Activated CD4-positive, alpha-beta T cell treated with anti-CD3 and anti-CD28 coated beads, Interleukin-2, Interleukin-4, amounts not matched to agents 100 ng/mL and 50 ng/mL, durations not matched to agents 16 hours and 8 hours (primary cell): ENCODE results near the gene GMEB2.
"Not testable (repeated sequence)": the region's sequence is repeated elsewhere in the genome, so short reads cannot be mapped to it uniquely, and the experiment has no call there.

Experiments
- DNase-seq: peaks from one replicate; pipeline ENCODE4 v3.0.0-alpha.2; 2020; ENCODE audit warnings: low spot score

GMEB2 gene

DNA sequence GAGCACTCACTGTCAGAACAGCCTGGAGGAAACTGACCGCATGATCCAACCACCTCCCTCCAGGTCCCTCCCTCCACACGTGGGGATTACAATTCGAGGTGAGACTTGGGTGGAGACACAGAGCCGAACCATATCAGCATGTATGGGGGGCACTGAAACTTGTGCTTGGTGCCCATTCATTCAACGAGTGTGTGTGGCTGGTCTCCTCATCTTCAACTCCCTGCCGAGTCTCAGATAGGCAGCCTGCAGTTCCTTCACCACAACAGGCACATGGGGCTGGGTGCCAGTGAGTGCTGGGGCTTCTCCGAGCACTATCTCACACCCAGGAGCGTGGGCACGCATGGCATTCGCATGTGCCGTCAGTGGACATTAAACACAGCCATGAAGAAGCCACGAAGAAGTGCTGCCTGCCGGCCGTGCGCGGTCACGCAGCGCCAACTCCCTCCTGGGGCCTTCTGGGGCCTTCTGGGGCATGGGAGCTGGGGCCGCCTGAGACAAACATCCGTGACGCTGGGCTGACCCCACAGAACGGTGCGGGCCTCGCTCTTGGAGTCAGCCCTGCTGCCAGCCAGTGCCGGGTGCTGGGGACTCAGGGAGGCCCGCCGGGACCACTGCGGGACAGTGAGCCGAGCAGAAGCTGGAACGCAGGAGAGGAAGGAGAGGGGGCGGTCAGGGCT, 30.5 kb upstream of the GMEB2 start:
- no peak for DNase-seq

DNA sequence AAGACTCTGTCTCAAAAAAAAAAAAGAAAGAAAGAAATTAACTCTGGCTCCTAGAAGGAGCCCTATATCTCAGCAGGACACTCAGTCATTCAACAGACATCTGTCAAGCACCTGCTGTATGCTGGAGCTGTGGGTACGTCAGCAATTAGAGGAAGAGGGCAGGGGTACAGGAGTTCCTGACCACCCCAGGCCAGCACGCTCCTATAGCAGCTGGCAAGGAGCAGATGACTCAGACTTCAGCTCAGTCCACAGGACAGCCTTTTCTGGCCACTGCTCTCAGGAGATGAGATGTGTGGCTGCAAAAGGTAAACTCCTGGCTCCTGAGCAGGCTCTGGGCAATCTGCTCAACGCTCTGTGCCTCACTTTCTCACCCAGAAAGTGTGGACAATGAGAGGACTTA, 29.6 kb upstream of the GMEB2 start:
- no peak for DNase-seq

DNA sequence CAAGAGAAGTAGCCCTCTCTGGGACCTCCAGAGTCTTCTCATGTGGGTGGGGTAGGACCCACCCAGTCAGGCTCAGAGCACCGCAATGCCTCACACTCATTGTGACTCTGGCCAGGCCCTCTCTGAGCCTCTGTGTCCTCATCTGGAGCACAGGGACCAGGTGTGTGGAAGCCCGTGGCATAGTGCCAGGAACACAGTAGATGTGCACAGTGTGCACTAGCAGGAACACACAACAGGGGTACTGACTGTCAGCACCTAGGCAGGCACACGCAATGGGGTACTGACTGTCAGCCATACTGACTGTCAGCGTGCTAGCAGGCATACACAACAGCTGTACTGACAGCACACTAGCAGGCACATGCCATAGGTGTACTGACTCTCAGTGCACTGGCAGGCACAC, 28.3 kb upstream of the GMEB2 start:
- no peak for DNase-seq

DNA sequence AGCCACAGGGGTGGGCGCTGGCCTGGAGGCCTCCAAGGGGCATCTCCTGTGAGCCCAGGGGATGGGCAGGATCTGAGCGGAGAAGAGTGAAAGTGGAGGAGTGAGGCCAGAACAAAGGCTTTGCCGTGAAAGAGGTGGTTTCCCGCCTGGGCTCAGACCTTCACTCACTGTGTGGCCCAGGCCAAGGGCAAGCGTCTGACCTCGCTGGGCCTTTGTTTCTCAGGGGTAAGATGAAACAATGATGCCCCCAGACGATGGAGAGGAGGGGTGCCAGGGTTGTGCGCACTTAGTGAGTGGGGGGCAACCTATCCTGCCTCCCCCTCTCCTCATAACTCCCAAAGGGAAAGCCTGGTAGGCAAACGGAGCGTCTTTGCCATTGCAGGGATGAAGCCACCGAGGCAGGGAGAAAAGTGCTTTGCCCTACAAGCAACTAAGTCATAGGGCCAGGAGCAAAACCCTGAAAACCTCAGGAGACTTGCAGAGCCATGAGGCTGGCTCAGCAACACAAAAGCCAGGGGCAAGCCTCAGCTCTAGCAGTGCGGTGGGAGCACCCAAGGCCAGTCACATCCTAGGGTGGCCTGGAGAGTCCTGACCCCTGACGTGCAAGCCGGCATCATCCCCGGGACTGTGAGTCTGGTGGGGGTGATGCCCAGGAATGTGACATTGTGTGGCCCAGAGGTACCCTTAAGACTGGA, 27.2 kb upstream of the GMEB2 start:
- DNase-seq, result no peak

DNA sequence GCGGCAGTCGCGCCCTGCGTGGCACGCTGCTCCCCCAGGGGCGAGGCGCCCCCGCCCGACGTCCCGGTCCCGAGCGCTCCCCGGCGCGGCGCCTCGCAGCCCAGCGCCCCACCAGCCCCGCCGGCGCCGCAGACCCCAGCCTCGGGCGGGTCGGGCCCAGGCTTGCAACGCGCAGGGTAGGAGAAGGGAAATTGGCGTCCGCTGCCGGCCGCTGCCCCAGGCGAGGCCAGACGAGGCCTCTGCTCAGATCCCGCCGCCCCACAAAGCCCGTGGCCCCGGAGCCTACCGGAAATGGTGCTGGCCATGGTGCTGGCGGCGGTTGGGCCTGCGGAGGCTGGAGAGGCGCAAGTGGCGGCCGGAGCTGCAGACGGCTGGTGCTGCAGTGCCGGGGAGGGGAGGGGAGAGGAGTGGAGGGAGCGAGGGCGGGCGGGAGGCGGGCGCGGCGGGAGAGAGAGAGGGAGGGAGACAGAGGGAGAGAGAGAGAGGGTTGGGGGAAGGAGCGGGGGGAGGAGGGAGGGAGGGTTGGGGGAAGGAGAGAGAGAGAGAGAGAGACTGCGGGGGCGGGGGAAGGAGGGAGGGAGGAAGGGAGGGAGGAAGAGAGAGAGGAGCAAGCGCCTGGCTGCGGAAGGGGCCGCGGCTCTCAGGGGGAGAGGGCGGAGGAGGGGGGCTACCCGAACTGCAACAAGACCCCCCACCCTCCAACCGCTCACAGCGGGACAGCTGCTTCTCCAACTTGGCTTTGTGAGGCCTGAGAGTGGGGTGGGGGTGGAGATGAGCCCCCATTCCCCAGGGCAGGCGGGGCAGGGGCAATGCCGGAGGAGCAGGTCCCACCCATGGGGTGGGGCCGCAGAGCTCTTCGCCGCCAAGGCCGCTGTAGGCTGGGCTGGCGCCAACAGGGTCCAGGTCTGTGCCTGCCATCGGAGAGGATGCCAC, 26.4 kb upstream of the GMEB2 start, which contains the start of gene STMN3:
STMN3 (minus strand) TSS at position 384 of the 933 bp plus-strand sequence; CDS start at position 305, 79 bp downstream.
- peak; percentile 47 for DNase-seq

DNA sequence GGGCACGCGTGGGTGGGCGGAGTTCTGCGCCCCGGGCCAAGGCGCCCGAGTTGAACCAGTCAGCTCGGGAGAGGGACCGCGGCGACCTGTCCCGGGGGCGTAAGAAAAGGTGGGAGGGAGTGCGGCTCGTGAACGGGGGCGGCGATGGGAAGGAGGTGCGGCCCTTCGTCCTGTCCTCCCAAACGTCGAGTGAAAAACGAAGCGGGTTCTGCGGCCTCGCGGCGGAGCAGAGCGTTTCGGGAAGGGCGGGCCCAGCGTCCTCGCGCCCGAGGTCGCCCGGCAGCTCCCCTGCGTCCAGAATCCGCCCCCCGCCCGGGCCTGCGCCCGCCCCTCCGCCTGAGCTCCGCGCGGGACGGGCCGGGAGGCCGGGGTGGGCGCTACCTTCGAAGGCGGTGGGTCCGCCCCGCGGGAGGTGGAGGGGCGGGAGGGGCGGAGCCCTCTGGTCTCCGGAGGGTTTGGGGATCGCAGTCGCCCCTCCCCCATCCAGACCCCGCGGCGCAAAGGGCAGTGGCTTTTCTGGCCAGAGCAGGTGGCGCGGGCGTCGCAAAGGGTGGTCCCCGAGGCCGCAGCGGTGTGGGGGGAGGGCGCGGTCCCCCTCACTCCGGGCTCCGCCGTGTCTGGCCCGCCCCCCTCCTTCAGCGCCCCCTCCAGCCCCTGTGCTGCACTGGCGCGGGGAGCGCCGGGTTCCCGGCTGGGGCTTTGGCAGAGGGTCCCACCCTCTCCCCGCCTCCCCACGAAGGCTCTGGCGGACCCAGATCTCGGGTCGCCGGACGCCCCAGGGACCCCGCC, 25.5 kb upstream of the GMEB2 start:
- DNase-seq, result no peak

DNA sequence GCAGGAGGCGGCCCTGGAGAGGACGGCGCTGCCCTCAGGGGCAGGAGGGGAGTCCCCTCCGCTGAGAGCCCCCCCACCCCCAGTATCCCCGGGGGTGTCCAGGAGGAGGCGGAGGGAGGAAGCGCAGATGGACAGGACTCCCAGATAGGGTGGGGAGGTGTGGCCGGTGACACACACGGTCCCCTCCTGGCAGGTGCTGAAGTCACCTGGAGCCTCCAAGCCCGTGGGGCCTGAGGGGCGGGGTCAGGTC, 25.0 kb upstream of the GMEB2 start:
- no peak for DNase-seq

DNA sequence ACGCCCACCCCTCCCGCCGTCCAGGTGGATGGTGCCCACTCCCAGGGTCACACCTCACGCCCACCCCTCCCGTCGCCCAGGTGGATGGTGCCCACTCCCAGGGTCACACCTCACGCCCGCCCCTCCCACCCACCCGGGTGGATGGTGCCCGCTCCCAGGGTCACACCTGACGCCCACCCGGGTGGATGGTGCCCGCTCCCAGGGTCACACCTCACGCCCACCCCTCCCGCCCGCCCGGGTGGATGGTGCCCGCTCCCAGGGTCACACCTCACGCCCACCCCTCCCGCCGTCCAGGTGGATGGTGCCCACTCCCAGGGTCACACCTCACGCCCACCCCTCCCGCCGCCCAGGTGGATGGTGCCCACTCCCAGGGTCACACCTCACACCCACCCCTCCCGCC, 23.6 kb upstream of the GMEB2 start:
- not testable (repeated sequence) for DNase-seq

DNA sequence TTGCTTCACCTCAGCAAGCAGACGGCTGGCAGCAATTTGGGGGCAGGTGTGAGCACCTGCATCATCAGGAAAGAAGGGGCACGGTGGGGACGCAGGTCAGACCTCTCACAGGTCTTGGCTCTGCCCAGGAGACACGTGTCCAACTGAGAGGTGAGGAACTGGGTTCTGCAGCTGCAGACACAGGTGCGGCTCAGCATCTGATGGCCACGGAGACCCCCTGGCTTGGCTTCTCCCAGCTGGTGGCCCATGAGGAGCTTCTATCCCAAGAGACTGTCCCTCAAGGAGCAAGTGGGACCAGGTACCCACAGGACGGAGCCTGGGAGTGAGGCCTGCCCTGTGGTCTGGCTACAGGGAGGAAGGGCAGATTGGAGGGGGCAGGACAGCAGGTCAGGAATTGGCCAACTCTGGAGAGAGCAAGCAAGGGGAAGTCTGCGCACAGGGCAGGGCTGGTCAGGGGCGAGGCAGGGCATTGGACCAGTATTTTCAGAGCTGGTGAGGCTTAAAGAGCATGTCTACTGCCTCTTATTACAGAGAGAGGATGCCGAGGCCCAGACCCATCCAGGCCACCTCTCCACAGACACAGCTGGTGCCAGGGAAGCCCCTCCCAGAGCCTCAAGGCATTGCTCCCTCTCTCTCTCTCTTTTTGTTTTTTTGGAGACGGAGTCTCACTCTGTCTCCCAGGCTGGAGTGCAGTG, 22.1 kb upstream of the GMEB2 start:
- no peak for DNase-seq

DNA sequence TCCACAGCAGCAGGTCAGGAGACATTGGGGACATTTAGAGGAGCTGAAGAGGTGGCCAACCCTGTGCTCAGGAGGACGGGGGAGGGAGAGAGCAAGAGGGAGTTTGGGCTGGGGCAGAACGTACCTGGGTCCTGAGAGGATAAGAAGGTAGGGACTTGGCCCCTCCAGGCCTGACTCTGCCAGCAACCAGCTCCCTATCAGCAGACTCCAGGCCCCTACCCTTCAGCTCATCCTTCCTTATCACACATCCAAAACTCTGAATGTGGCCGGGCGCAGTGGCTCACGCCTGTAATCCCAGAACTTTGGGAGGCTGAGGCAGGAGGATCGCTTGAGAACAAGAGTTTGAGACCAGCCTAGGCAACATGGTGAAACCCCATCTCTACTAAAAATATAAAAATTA, 21.3 kb upstream of the GMEB2 start:
- no peak for DNase-seq

DNA sequence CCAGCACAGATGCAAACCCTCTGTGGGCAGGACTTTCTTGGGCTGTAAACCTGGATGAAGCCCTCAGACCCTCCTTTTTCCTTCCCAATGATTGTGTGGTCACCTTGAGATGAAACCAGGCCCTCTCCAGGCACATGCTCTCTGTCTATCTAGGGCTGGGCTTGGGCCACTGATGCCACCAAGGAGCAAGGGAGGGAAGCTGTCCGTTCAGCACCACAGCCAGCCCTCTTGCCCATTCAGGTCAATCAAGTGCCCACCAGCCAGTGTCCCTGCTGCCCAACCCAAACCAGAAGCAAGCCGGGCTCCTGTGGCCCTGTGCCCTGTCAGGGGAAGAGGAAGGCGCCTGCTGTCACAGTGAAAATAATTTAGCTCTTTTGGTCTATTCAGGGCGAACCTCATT, 18.3 kb upstream of the GMEB2 start:
- DNase-seq, result no peak

DNA sequence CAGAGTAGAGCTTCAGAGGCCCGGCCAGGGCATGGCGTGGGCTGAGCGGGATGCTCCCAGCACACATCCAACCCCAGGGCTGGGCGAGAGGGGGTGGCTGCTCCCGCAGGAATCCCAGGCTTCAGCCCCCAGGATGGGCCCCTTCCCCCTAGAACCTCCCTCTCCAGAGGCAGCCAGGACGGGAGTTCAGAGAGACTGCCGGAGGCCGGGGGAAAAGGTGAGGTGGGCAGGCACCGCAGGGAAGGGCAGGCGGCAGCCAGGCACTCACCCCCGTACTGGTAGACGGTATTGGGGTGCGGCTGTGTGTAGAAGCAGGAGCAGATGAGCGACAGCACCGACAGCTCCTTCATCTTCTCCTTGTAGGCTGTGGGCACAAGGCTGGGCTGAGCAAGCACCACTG, 17.0 kb upstream of the GMEB2 start:
- no peak for DNase-seq

DNA sequence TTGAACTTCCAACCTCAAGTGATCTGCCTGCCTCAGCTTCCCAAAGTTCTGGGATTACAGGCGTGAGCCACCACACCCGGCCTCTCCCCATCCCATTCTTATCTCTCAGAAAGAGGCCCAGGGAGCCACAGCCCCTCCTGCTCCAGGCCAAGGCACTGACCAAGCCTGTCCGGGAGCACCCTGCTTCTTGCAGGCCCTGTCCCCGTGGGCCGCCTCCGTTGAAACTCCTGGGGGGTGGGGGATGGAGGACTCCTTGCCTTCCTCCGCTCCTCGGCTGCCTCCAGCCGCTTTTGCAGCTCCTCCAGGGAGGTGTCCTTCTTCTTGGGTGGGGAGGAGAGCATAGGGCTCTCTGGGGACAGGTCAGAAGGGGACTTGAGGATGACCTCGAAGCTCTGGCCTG, 16.6 kb upstream of the GMEB2 start:
- no peak for DNase-seq

DNA sequence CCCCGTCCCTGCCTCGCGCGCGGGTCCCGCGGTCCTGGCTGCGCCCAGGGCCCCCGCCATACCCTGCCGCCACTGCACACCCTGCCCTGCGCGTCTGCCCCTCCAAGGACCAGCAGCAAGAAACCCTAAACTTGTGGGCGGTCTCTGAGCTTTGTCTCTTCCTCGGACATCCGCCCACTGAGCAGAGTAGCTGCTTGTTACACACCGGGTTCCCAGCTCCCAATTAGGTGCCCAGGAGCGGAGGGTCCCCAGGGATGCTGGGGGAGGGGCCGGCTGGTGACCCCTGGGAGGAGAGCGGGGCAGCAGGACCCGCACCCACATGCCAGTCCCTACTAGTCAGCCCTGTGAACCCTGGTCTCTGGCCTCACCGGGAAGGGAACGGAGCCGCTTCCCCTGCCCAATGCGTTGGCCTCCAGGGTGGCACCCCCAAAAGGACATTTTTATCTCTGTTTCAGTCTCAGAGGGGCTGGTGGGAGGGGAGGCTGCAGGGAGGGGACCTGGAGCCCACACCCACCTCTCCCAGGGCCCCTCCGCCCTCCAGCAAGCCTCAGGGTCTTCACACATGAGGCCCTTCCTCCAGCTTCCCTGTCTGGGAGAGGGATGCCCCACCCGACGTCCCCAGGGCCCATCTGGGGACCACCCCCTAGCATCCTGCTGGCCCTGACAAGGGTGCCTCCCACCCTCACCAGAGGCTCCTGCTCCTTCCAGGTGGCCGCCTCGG, 15.8 kb upstream of the GMEB2 start:
- no peak for DNase-seq

DNA sequence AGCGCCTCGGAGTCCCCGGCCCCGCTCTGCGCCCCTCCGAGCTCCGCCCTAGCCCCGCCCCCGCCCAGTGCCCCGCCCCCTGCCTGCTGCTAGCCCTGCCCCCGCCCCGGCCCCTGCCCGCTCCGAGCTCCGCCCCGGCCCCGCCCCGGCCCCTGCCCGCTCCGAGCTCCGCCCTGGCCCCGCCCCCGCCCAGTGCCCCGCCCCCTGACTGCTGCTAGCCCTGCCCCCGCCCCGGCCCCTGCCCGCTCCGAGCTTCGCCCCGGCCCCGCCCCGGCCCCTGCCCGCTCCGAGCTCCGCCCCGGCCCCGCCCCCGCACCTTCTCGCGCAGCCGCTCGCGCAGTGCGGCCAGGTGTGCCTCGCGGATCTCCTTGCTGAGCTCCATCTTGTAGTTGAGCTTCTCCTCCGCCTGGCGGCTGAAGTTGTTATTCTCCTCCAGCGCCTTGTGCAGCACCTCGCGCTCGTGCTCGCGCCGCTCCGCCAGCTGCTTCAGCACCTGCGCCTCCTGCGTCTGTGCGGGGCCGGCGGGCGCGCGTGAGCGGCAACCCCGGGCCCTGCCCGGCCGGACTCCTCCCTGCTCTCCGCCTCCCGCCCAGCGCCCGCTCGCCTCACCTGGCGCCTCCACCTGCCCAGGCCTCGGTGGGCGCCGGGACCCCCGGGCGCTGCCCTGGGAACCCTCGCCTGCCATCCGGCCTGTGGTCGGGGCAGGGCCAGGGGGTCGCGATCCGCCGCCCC, 15.1 kb upstream of the GMEB2 start:
- DNase-seq, result peak; percentile 95

DNA sequence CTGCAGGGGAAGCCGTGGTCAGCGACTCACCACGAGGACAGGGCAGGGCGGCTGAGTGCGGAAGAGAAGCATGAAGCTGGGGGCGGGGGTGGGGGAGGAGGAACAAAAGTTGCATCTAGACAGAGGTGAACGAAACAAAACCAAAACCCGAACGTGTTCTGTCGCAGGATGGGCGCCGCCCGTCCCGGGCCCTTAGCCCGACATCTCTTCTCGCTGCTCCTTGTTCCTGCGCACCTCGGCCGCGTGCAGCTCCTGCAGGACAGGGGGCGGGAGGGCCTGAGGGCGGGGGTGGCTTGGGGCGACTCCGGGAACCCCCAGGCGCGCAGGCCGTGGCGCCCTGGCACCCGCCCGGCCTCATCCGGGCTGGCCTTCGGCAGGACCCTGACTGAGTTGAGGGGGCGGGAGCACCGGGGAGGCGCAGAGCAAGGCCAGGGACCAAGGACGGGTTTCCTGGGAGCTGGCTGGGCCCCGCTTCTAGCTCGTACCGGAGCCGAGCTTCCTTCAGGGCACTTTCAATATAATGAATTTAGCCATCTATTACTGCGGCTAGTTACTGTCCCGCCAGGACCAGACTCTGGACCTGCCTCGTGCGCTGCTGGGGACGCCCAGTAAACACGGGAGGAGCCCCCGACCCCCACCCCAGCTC, 14.4 kb upstream of the GMEB2 start:
- peak; percentile 45 for DNase-seq

DNA sequence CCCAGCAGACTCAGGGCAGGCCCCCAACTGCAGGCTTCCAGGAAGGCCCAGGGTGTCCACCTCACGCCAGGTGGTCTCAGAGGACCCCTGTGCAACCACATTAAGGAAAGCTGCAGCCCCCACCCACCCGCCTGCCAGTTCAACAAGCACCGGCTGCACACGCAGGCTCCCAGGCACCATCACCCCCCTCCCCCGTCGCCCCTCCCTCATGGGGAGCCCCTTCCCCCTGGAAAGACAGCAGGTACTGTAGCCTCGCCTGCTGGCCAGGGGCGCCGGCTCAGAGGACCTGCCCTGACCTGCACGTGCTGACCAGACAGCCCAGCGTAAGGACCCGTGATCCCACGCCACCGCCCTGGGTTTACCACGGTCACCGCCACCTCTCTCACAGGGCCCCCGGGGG, 13.8 kb upstream of the GMEB2 start:
- not testable (repeated sequence) for DNase-seq

DNA sequence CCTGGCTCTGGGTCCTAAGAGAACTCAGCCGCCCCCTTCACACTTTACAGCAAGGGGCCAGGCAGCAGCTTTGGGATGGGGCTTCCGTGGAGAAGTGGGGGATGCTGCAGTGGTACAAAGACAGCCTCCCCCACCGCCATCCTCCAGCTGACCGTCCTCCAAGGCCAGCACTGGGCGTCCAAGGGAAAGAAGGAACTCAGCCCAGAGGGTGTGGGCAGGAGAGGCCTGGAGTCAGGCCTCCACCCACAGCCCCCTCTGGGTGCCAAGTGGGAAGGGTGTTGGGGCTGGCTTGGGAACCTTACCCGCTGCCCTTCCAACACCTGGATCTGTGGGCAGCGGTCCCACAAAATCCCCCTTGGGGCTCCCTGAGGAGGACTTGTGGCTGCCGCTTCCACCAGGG, 13.2 kb upstream of the GMEB2 start:
- DNase-seq, result no peak

DNA sequence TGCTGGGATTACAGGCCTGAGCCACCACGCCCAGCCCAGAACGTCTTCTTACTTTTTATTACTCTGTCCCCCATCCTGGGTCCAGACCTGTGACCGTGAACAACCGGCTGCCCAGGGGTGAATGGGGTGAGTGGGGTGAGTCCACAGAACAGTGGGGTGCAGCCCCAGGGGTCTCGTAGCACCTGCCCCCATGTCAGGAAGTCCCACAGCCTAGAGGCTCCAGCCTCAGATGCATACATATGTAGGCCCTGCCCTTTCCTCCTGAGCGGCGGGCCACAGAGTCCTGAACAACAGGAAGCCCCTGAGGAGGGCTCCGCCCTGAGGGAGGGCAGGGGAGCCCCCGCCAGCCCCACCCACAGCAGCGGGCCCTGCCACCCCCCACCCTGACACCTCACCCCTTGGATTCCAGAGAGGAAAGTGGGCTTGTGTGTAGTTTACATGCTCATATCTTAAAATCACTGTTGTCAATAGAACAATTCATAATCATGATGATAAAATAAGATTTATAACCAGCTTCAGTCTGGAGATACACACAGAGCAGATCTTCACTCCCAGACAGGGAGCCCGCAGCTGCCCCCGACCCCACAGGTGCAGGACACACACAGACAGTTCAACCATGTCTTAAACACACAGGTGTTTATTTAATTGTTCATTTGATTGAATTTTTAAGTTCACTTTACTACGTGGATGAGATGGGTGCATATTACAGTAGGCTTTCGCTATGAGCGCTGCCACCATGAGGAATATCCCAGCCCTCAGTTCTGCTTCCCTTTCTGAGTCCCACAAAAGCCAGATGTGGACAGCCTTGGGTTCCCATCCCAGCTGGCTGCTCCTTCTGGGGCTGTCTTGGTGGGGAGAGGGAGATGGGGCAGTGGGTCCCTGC, 12.4 kb upstream of the GMEB2 start:
- peak; percentile 73 for DNase-seq
